ENCODE data around the gene SSUH2.
"Not testable (repeated sequence)": the region's sequence is repeated elsewhere in the genome, so short reads cannot be mapped to it uniquely, and the experiment has no call there.

Gene SSUH2

GRCh38 chr3:8658306-8659212 is 14.0 kb upstream of the SSUH2 start:
- peak; percentile 75 for DNase-seq (ENCODE audit: low read depth, low spot score)

GRCh38 chr3:8657804-8658305 is 13.3 kb upstream of the SSUH2 start:
- DNase-seq (ENCODE audit: low read depth, low spot score) = no peak

- DNase-seq (ENCODE audit: low read depth, low spot score) = no peak
Measured at GRCh38 chr3:8656240-8656639, 11.6 kb upstream of the SSUH2 start.

GRCh38 chr3:8655387-8655835 is 10.8 kb upstream of the SSUH2 start:
- DNase-seq (ENCODE audit: low read depth, low spot score) = no peak

- DNase-seq (ENCODE audit: low read depth, low spot score) = not testable (repeated sequence)
Measured at GRCh38 chr3:8654572-8655329, 10.2 kb upstream of the SSUH2 start.

GRCh38 chr3:8653800-8654408 is 9.3 kb upstream of the SSUH2 start:
- DNase-seq (ENCODE audit: low read depth, low spot score) = no peak

- no peak for DNase-seq (ENCODE audit: low read depth, low spot score)
Measured at GRCh38 chr3:8652324-8652987, 7.9 kb upstream of the SSUH2 start.

GRCh38 chr3:8651418-8652323 is 7.1 kb upstream of the SSUH2 start:
- DNase-seq (ENCODE audit: low read depth, low spot score) = no peak

- no peak for DNase-seq (ENCODE audit: low read depth, low spot score)
Measured at GRCh38 chr3:8650583-8651416, 6.2 kb upstream of the SSUH2 start.

GRCh38 chr3:8649757-8650156 is 5.2 kb upstream of the SSUH2 start:
- no peak for DNase-seq (ENCODE audit: low read depth, low spot score)

GRCh38 chr3:8648909-8649741 is 4.5 kb upstream of the SSUH2 start:
- no peak for DNase-seq (ENCODE audit: low read depth, low spot score)

- no peak for DNase-seq (ENCODE audit: low read depth, low spot score)
Measured at GRCh38 chr3:8647137-8647985, 2.8 kb upstream of the SSUH2 start.

- DNase-seq (ENCODE audit: low read depth, low spot score) = no peak
Measured at GRCh38 chr3:8646313-8646938, 1.8 kb upstream of the SSUH2 start.

GRCh38 chr3:8645712-8646111 is 1.1 kb upstream of the SSUH2 start:
- no peak for DNase-seq (ENCODE audit: low read depth, low spot score)

- DNase-seq (ENCODE audit: low read depth, low spot score) = no peak
Measured at GRCh38 chr3:8643693-8644365, 769 bp downstream of the SSUH2 start.

- DNase-seq (ENCODE audit: low read depth, low spot score) = no peak
Measured at GRCh38 chr3:8642001-8642400, 2.6 kb downstream of the SSUH2 start.

GRCh38 chr3:8641472-8641871 is 3.1 kb downstream of the SSUH2 start:
- DNase-seq (ENCODE audit: low read depth, low spot score) = no peak

All from smooth muscle cell of the brain vasculature (primary cell).